GM10248 (cell line): ENCODE data around the gene BCO2.

Source experiments
- CTCF ChIA-PET: fragments of 300-600 bp; sonication (Branson Sonifier 250); formaldehyde crosslinking; extraction: SDS; loops from one replicate; lab custom pipeline; 2021; ENCODE audit warnings: antibody characterized with exemption; lab: Yijun Ruan, JAX
- POLR2A ChIA-PET: fragments of 350-650 bp; sonication (Branson Sonifier 250); formaldehyde crosslinking; extraction: SDS; loops from one replicate; lab custom pipeline; 2020; ENCODE audit warnings: antibody characterized with exemption; lab: Yijun Ruan, JAX
- DNase-seq: peaks from one replicate; pipeline ENCODE4 v3.0.0; 2012; ENCODE audit errors: extremely low spot score
- CTCF ChIP-seq: IDR thresholded peaks from 2 replicates; pipeline ENCODE4 v1.5.1; 2012; ENCODE audit warnings: mild to moderate bottlenecking, low read depth; ENCODE audit errors: extremely low read depth, missing control alignments, control extremely low read depth

Gene BCO2

GRCh38 chr11:112219476-112220232 lies 44.3 kb downstream of the BCO2 start:
- POLR2A ChIA-PET: no interaction called here
- TF ChIP-seq CTCF: peak; percentile 60
- peak; percentile 68 for DNase-seq
- CTCF ChIA-PET: interaction anchor here (0.7 to 12.0 kb wide), 18 partner anchors 10 to 1070 kb away, joined by 3 to 374 read pairs (median 4); no protein-coding TSS in a partner anchor

- ChIA-PET CTCF (interaction anchor here (1.0 to 12.0 kb wide), 8 partner anchors 10 to 364 kb away, joined by 3 to 374 read pairs (median 3); no protein-coding TSS in a partner anchor), POLR2A (no interaction called here)
- no peak for TF ChIP-seq CTCF
- DNase-seq: no peak
Observed at GRCh38 chr11:112221274-112221835, 46.0 kb downstream of the BCO2 start.

- no peak for TF ChIP-seq CTCF
- no peak for DNase-seq
- ChIA-PET POLR2A (no interaction called here), CTCF (interaction anchor here (1.2 to 12.0 kb wide), 5 partner anchors 14 to 333 kb away, joined by 3 to 374 read pairs (median 4); no protein-coding TSS in a partner anchor)
Observed at GRCh38 chr11:112222303-112222702, 47.0 kb downstream of the BCO2 start.

- CTCF ChIA-PET: interaction anchor here (1.4 to 12.0 kb wide), 2 partner anchors 9 to 58 kb away, joined by 4 to 374 read pairs; no protein-coding TSS in a partner anchor
- no peak for DNase-seq
- no peak for TF ChIP-seq CTCF
- POLR2A ChIA-PET: interaction anchor here (0.5 kb wide), 1 partner anchor 57 kb away, joined by 9 read pairs; no protein-coding TSS in a partner anchor
Observed at GRCh38 chr11:112223121-112223520, 47.8 kb downstream of the BCO2 start.

- POLR2A ChIA-PET: no interaction called here
Observed at GRCh38 chr11:112223754-112224532, 48.6 kb downstream of the BCO2 start.

More at GRCh38 chr11:112223754-112224532, 48.6 kb downstream of the BCO2 start:
- DNase-seq: no peak
- TF ChIP-seq CTCF: no peak
- CTCF ChIA-PET: interaction anchor here (0.9 to 12.0 kb wide), 4 partner anchors 10 to 1066 kb away, joined by 3 to 374 read pairs (median 5); no protein-coding TSS in a partner anchor
